AML-193 (cell line): ENCODE data around the gene GPC5.

Experiments
- DNase-seq, 2 experiments: peaks; one replicate each; lab custom pipeline; 2025; lab: John Stamatoyannopoulos, UW

GPC5 gene

GRCh38 chr13:91710733-91711132 lies 312.3 kb downstream of the GPC5 start:
- DNase-seq: no peak

DNA sequence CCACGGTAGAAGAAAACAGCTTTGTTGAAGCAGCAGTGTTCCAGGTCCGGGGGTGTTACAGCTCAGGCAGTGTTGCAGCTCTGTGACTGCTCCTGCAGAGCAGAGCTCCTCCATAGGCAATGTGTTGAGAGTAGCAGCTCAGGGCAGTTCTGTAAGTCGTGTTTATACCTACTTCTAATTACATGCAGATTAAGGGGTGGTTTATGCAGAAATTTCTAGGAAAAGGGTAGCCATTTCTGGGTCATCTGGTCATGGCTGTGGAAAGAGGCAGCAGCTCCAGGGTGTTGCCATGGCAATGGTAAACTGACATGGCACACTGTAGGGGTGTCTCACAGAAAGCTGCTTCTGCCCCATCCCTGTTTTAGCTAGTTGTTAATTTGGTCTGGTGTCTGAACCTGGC lies 316.4 kb downstream of the GPC5 start:
- no peak for DNase-seq

DNA sequence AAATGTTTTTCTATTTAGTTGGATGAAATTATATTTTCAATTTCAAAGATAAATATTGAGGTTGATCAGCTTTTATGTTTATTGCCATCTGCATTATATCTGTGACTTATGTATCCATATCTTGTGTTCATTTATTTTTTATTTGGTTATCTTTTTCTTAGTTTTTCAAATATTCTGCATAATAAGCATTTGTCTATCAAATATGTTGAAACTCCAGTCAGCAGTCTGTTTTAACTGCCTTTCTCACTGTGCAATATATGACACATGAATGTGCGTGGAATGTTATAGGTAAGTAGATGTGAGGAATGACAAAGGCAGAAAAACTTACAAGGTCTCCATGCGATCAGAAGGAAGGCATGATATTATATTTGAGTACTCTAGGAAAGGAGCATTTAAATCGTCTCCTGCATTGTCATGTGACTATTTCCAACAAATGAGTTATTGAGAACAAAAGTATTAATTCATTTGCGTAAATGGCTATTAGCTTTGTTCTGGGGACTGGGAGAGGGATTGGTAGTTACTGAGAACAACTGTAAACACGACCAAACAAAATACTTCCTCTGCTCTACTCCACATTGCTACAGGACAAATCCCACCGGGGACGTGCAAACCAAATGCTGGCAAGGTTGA lies 318.1 kb downstream of the GPC5 start:
- DNase-seq: no peak

- DNase-seq: no peak
Measured at GRCh38 chr13:91719033-91719432, 320.6 kb downstream of the GPC5 start.

- DNase-seq: no peak
Measured at GRCh38 chr13:91721413-91721812, 323.0 kb downstream of the GPC5 start.

- DNase-seq: peak; percentile 36 to 40
Measured at GRCh38 chr13:91722267-91722884, 324.0 kb downstream of the GPC5 start.

GRCh38 chr13:91724591-91724990 lies 326.2 kb downstream of the GPC5 start:
- no peak for DNase-seq

GRCh38 chr13:91725646-91726045 lies 327.2 kb downstream of the GPC5 start:
- no peak for DNase-seq

GRCh38 chr13:91726671-91727070 lies 328.2 kb downstream of the GPC5 start:
- DNase-seq: no peak

- no peak for DNase-seq
Measured at GRCh38 chr13:91729859-91730258, 331.4 kb downstream of the GPC5 start.

- DNase-seq: no peak
Measured at GRCh38 chr13:91739751-91740150, 341.3 kb downstream of the GPC5 start.

- DNase-seq: no peak
Measured at GRCh38 chr13:91740756-91741155, 342.3 kb downstream of the GPC5 start.

DNA sequence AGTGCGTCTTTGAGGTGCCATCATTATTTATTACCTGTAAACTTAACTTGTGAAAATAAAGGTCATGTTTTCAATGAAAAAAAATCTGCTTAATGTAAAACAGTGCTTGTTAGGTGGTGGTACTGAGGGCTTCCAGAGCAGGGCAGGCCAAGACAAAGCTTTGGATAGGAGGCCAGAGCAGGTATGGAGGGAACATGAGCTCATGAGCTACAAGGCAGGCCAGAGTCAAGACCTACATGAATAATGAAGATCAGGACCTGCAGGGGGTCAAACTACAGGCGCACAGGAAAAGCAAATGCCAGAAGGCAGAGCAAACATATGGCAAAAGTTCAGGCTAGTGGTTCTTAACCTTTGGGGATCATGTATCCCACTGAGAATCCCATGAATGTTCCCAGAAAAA lies 343.5 kb downstream of the GPC5 start:
- DNase-seq: no peak

GRCh38 chr13:91744284-91744683 lies 345.9 kb downstream of the GPC5 start:
- no peak for DNase-seq

DNA sequence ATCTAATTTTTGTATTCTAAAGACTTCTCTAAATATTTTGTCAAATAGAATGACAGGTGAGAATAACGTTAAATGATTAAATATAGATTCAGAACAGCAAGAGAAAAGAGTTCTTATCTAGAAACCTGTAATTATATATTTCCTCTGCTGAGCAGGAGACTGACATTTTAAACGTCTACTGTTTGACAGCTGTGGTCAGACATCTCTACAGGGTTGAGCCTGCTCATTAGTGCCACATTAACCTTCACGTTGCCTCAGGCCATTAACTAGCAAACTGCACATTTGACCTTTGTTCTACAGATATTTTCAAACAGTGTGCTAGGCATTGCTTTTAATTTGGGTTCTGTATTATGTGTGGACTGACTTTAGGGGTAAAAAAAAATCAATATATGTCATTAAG lies 347.5 kb downstream of the GPC5 start:
- no peak for DNase-seq

- DNase-seq: no peak
Measured at GRCh38 chr13:91747186-91747585, 348.8 kb downstream of the GPC5 start.

GRCh38 chr13:91748416-91749089 lies 350.1 kb downstream of the GPC5 start:
- DNase-seq: no peak

GRCh38 chr13:91758724-91759123 lies 360.3 kb downstream of the GPC5 start:
- DNase-seq: no peak

- DNase-seq: no peak
Measured at GRCh38 chr13:91762957-91763356, 364.5 kb downstream of the GPC5 start.

DNA sequence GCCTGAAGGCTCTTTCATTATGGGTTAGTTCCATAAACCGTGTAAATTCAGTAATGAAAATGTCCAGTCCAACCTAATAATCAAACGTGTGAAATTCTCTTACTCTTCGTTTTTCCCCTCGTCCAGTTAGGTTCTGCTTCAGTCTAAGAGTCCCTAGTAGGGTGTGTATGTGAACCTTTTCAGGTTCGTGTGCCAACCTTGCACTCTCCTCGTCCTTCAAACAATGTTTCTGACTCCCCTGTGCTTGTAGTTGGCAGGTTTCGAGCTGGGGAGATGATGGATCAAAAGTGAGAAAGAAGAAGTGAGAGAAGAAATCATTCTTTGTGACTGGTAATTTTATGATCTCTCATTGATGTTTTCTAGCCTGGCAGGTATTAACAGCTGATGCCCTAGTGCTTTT lies 366.1 kb downstream of the GPC5 start:
- no peak for DNase-seq

DNA sequence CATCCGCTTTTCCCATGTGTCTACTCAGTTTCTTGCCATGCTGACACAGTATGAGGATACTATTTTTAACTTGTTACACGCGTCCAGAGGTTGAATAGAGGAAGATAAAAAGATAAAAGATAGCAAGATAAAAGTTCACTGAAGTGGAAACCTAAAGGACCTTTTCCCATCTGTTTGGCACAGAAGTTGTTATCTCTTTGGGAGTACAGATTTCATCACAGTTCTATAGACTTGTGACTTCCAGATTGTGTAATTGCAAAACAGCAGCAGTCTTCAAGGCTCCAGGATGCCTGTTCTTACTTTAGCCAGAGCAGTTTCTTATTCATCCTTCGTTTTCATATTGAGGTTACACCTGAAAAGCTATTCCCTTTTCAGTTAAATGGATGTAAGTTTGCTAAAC lies 369.2 kb downstream of the GPC5 start:
- DNase-seq: no peak

GRCh38 chr13:91768746-91769145 lies 370.3 kb downstream of the GPC5 start:
- no peak for DNase-seq

DNA sequence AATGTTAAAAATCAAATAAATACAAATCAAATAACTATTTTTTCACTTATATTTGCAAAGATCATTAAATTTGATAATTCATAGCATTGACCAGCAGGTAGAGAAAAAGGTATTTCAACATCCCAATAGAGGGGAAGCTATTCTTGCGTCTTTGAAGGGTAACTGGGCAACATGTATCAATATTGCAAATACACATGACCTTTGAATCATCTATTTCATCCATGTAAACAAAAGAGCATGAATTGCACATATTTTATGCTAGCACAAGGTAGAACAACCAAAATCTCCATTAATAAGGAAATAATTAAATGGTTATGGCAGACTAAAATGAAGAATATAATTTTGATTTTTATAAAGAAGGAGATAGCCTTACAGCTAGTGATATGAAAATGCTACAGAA lies 372.8 kb downstream of the GPC5 start:
- no peak for DNase-seq
